Activated CD8-positive, alpha-beta memory T cell treated with anti-CD3 and anti-CD28 coated beads, Interleukin-2, amount 10 ng/mL, durations not matched to agents 7 days and 5 days (primary cell): ENCODE measurements around the gene KLRG1. TPM values are rescaled to one million over a fixed set of nuclear protein-coding genes. Genes with fewer than 3 reads are reported as not detected.

Experiments
- total RNA-seq, 2 experiments: library from RNA; stranded (reverse); gene quantifications; one replicate each; pipeline ENCODE4 v1.2.3, GENCODE V29; 2021

Gene KLRG1
- total RNA-seq, 2 experiments from 2014 or later = 4.3 to 5.6 TPM

Other genes starting within 250 kb of the KLRG1 start
- gene A2ML1, start 166.9 kb upstream of the KLRG1 start, total RNA-seq = not detected
- 1 to 10 TPM; 5.1 to 9.2 TPM for gene PHC1, start 75.0 kb upstream of the KLRG1 start, total RNA-seq
- gene M6PR, start 39.9 kb upstream of the KLRG1 start, total RNA-seq = 100 to 1,000 TPM; 182 to 206 TPM
- under 1 TPM in 1 of 2 experiments, not detected in 1; 0.12 TPM for gene A2M, start 126.4 kb downstream of the KLRG1 start, total RNA-seq
- gene PZP, start 218.8 kb downstream of the KLRG1 start, total RNA-seq = not detected